ENCODE measurements around the gene ZSWIM6.

DNA sequence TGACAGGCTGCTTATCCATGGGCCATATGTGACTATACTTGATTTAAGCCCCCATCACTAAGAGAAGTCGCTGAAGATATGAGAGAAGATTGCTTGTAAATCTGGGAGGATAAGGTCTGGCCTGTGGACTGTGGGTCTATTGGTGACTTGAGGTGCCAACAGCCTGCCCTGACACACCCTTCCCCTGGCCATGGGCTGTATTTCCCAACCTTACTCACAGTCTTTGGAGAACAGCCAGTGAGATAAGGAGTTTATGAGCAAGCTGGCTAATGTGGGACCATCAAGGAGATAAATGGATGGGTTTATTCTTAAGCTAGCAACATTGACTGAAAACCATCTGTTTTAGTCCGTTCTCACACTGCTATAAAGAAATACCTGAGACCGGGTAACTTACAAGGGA is 231.3 kb downstream of the ZSWIM6 start:
- TF ChIP-seq POLR2AphosphoS5 (IDR thresholded peaks at IDR 0.05) (no peak), POLR2A (IDR thresholded peaks at IDR 0.05) (no peak), EP300 (IDR thresholded peaks at IDR 0.05; ENCODE audit: low read depth) (no peak)
- TF ChIP-seq, protein P1, sequence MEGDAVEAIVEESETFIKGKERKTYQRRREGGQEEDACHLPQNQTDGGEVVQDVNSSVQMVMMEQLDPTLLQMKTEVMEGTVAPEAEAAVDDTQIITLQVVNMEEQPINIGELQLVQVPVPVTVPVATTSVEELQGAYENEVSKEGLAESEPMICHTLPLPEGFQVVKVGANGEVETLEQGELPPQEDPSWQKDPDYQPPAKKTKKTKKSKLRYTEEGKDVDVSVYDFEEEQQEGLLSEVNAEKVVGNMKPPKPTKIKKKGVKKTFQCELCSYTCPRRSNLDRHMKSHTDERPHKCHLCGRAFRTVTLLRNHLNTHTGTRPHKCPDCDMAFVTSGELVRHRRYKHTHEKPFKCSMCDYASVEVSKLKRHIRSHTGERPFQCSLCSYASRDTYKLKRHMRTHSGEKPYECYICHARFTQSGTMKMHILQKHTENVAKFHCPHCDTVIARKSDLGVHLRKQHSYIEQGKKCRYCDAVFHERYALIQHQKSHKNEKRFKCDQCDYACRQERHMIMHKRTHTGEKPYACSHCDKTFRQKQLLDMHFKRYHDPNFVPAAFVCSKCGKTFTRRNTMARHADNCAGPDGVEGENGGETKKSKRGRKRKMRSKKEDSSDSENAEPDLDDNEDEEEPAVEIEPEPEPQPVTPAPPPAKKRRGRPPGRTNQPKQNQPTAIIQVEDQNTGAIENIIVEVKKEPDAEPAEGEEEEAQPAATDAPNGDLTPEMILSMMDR (IDR thresholded peaks at IDR 0.05), result no peak

Data from transverse colon (tissue), 4 donors.